Measurements from ENCODE around the gene TBC1D3.
"Not testable (repeated sequence)": the region's sequence is repeated elsewhere in the genome, so short reads cannot be mapped to it uniquely, and the experiment has no call there.

The TBC1D3 gene

GRCh38 chr17:38192455-38192854 is at the start of gene TBC1D3:
TBC1D3 (minus strand) TSS chr17:38192555; CDS start chr17:38191029, 1,526 bp downstream.
- H3K9me3 Mint-ChIP-seq; H3K4me1 Mint-ChIP-seq (ENCODE audit: low read depth); H3K27me3 Mint-ChIP-seq; H3K4me3 Mint-ChIP-seq; H3K27ac Mint-ChIP-seq; H3K36me3 Mint-ChIP-seq (ENCODE audit: low read depth): not testable (repeated sequence)

- H3K27ac Mint-ChIP-seq; H3K4me1 Mint-ChIP-seq (ENCODE audit: low read depth); H3K27me3 Mint-ChIP-seq; H3K9me3 Mint-ChIP-seq; H3K4me3 Mint-ChIP-seq; H3K36me3 Mint-ChIP-seq (ENCODE audit: low read depth): not testable (repeated sequence)
These were observed 40.4 kb upstream of the TBC1D3 start for GRCh38 chr17:38232790-38233189.

- H3K9me3 Mint-ChIP-seq; H3K36me3 Mint-ChIP-seq (ENCODE audit: low read depth); H3K4me3 Mint-ChIP-seq; H3K27me3 Mint-ChIP-seq; H3K27ac Mint-ChIP-seq; H3K4me1 Mint-ChIP-seq (ENCODE audit: low read depth): not testable (repeated sequence)
These were observed 33.6 kb upstream of the TBC1D3 start for GRCh38 chr17:38225844-38226495.

GRCh38 chr17:38220867-38221266 is 28.5 kb upstream of the TBC1D3 start:
- not testable (repeated sequence) for H3K4me3 Mint-ChIP-seq; H3K36me3 Mint-ChIP-seq (ENCODE audit: low read depth); H3K9me3 Mint-ChIP-seq; H3K4me1 Mint-ChIP-seq (ENCODE audit: low read depth); H3K27ac Mint-ChIP-seq; H3K27me3 Mint-ChIP-seq

GRCh38 chr17:38200271-38200670 is 7.9 kb upstream of the TBC1D3 start:
- H3K9me3 Mint-ChIP-seq; H3K36me3 Mint-ChIP-seq (ENCODE audit: low read depth); H3K4me3 Mint-ChIP-seq; H3K27me3 Mint-ChIP-seq; H3K27ac Mint-ChIP-seq; H3K4me1 Mint-ChIP-seq (ENCODE audit: low read depth): not testable (repeated sequence)

- H3K36me3 Mint-ChIP-seq (ENCODE audit: low read depth); H3K4me1 Mint-ChIP-seq (ENCODE audit: low read depth); H3K4me3 Mint-ChIP-seq; H3K9me3 Mint-ChIP-seq; H3K27ac Mint-ChIP-seq; H3K27me3 Mint-ChIP-seq: not testable (repeated sequence)
These were observed 57.5 kb downstream of the TBC1D3 start for GRCh38 chr17:38134860-38135259.
